HG02588 (cell line): ENCODE measurements around the gene COL21A1.

ENCODE experiments used
- ATAC-seq: cut with Tn5 transposase; IDR thresholded peaks from one replicate; pipeline ENCODE4 v1.9.1; 2021; ENCODE audit warnings: mild to moderate bottlenecking, moderate library complexity; ENCODE audit not compliant: unreplicated experiment

The COL21A1 gene

GRCh38 chr6:56055081-56055704 lies 192.2 kb downstream of the COL21A1 start:
- no peak for ATAC-seq

- no peak for ATAC-seq
Observed at GRCh38 chr6:56051202-56051598, 196.2 kb downstream of the COL21A1 start.

GRCh38 chr6:56050530-56051201 lies 196.7 kb downstream of the COL21A1 start:
- no peak for ATAC-seq

GRCh38 chr6:56048601-56049000 lies 198.8 kb downstream of the COL21A1 start:
- ATAC-seq, result no peak

- ATAC-seq, result no peak
Observed at GRCh38 chr6:56047931-56048540, 199.3 kb downstream of the COL21A1 start.

GRCh38 chr6:56046576-56046975 lies 200.8 kb downstream of the COL21A1 start:
- ATAC-seq, result no peak

- no peak for ATAC-seq
Observed at GRCh38 chr6:56043761-56044160, 203.6 kb downstream of the COL21A1 start.

GRCh38 chr6:56043076-56043475 lies 204.3 kb downstream of the COL21A1 start:
- ATAC-seq, result no peak

- no peak for ATAC-seq
Observed at GRCh38 chr6:56041591-56041990, 205.8 kb downstream of the COL21A1 start.

GRCh38 chr6:56040889-56041301 lies 206.5 kb downstream of the COL21A1 start:
- ATAC-seq, result no peak

GRCh38 chr6:56040223-56040622 lies 207.2 kb downstream of the COL21A1 start:
- no peak for ATAC-seq

GRCh38 chr6:56038764-56039163 lies 208.6 kb downstream of the COL21A1 start:
- ATAC-seq, result no peak

- ATAC-seq, result no peak
Observed at GRCh38 chr6:56037601-56038000, 209.8 kb downstream of the COL21A1 start.

- no peak for ATAC-seq
Observed at GRCh38 chr6:56036916-56037600, 210.3 kb downstream of the COL21A1 start.

- no peak for ATAC-seq
Observed at GRCh38 chr6:56033401-56033800, 214.0 kb downstream of the COL21A1 start.

GRCh38 chr6:56032715-56033260 lies 214.6 kb downstream of the COL21A1 start:
- no peak for ATAC-seq

GRCh38 chr6:56027865-56028264 lies 219.5 kb downstream of the COL21A1 start:
- no peak for ATAC-seq

GRCh38 chr6:56026455-56027180 lies 220.8 kb downstream of the COL21A1 start:
- no peak for ATAC-seq

GRCh38 chr6:56025795-56026194 lies 221.6 kb downstream of the COL21A1 start:
- ATAC-seq, result no peak

- ATAC-seq, result no peak
Observed at GRCh38 chr6:56024931-56025330, 222.4 kb downstream of the COL21A1 start.

GRCh38 chr6:56023829-56024228 lies 223.6 kb downstream of the COL21A1 start:
- ATAC-seq, result no peak
